HG03175 (cell line): Measurements from ENCODE around the gene CUL3.
"Not testable (repeated sequence)": the region's sequence is repeated elsewhere in the genome, so short reads cannot be mapped to it uniquely, and the experiment has no call there.

Experiments
- ATAC-seq: cut with Tn5 transposase; IDR thresholded peaks from one replicate; pipeline ENCODE4 v1.9.1; 2021; ENCODE audit warnings: mild to moderate bottlenecking, moderate library complexity; ENCODE audit not compliant: unreplicated experiment

The CUL3 gene

GRCh38 chr2:224545884-224546644, 39.1 kb downstream of the CUL3 start:
- ATAC-seq, result no peak

- ATAC-seq, result no peak
These were observed 41.2 kb downstream of the CUL3 start for GRCh38 chr2:224543939-224544338.

GRCh38 chr2:224538561-224539138, 46.5 kb downstream of the CUL3 start:
- ATAC-seq, result no peak

- no peak for ATAC-seq
These were observed 52.2 kb downstream of the CUL3 start for GRCh38 chr2:224532931-224533330.

- no peak for ATAC-seq
These were observed 52.7 kb downstream of the CUL3 start for GRCh38 chr2:224532441-224532840.

GRCh38 chr2:224528171-224528570, 57.0 kb downstream of the CUL3 start:
- no peak for ATAC-seq

- no peak for ATAC-seq
These were observed 59.4 kb downstream of the CUL3 start for GRCh38 chr2:224525774-224526173.

- no peak for ATAC-seq
These were observed 60.5 kb downstream of the CUL3 start for GRCh38 chr2:224524657-224525056.

GRCh38 chr2:224523626-224524577, 61.3 kb downstream of the CUL3 start:
- ATAC-seq, result no peak

GRCh38 chr2:224522483-224522882, 62.7 kb downstream of the CUL3 start:
- not testable (repeated sequence) for ATAC-seq

- peak; percentile 74 for ATAC-seq
These were observed 65.1 kb downstream of the CUL3 start for GRCh38 chr2:224520064-224520463.

GRCh38 chr2:224518806-224519580, 66.2 kb downstream of the CUL3 start:
- ATAC-seq, result no peak

GRCh38 chr2:224517963-224518362, 67.2 kb downstream of the CUL3 start:
- no peak for ATAC-seq

GRCh38 chr2:224516393-224516792, 68.8 kb downstream of the CUL3 start:
- ATAC-seq, result not testable (repeated sequence)

- ATAC-seq, result no peak
These were observed 71.2 kb downstream of the CUL3 start for GRCh38 chr2:224513991-224514390.

- no peak for ATAC-seq
These were observed 77.4 kb downstream of the CUL3 start for GRCh38 chr2:224507789-224508188.

GRCh38 chr2:224506494-224506893, 78.7 kb downstream of the CUL3 start:
- ATAC-seq, result no peak

GRCh38 chr2:224498991-224499390, 86.2 kb downstream of the CUL3 start:
- no peak for ATAC-seq

GRCh38 chr2:224492531-224492930, 92.6 kb downstream of the CUL3 start:
- ATAC-seq, result no peak

GRCh38 chr2:224487940-224488339, 97.2 kb downstream of the CUL3 start:
- not testable (repeated sequence) for ATAC-seq
